ENCODE results near the gene MCF2L. TPM values are rescaled to one million over a fixed set of nuclear protein-coding genes. Genes with fewer than 3 reads are reported as not detected.
"Not testable (repeated sequence)": the region's sequence is repeated elsewhere in the genome, so short reads cannot be mapped to it uniquely, and the experiment has no call there.

MCF2L gene
- total RNA-seq, 2 experiments from 2014 or later: 13.0 to 13.5 TPM

DNA sequence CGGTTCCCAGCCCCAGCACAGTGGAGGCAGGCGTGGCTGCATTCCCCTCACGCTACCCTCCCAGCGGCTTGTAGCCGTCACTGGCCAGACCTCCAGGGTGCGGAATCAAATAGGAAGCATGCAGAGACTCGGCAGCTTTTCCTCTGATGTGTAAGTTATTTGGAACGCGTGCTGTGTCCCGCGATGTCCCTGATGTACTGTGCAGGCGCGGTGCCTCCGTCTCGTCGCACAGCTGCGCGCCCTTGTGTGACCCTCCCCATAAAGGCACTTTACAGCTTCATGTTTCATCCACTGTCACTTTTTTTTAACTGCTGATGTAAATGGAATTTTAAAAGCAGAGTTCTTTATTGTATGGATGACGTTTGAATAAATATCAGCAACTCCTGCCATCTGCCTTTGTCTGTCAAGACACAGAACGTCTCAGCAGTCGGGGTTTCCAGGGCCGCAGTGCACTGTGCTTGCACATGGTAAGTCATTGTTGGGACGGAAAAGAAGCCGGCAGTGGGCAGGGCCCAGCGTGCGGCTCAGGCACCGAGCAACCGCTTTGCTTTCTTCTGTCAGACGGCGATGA, 129.2 kb downstream of the MCF2L start:
- H3K4me3 Mint-ChIP-seq: no peak overlapping the region
- H3K27ac Mint-ChIP-seq: no peak overlapping the region
- CTCF ChIA-PET: interaction anchor here (1.2 kb wide), 1 partner anchor 9 kb away, joined by 3 read pairs; no protein-coding TSS in a partner anchor

DNA sequence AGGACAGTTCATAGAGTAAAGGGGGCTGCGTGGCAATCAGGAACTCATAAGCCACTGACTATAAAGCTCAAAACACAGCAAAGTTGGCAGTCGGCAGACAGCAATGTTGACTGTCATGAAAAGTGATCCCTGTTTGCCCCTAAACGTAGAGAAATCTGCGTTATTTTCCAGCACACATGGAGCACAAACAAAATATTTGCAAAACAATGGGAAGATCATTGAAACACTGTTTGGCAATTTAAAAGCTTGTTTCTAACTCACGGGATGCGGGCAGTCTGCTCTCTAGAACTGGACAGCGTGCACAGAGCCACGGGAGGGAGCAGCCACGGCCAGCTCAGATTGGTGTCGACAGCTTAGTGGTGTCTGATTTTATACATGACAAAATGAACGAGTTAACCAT, 130.1 kb downstream of the MCF2L start:
- intact Hi-C loops (cut with DNase I, micrococcal nuclease): no loop called here
- H3K36me3 ChIP-seq (ENCODE audit: insufficient read depth, low read length): no peaks in the 10 kb centered on the region
- ChIA-PET POLR2A (no interaction called here), CTCF (interaction anchor here (1.2 kb wide), 1 partner anchor 10 kb away, joined by 3 read pairs; no protein-coding TSS in a partner anchor)
- H3K4me3 Mint-ChIP-seq: no peak overlapping the region
- H3K9me3 Mint-ChIP-seq: no peaks in the 10 kb centered on the region
- no peaks in the 10 kb centered on the region for H3K27me3 Mint-ChIP-seq
- no peaks in the 10 kb centered on the region for H3K4me1 Mint-ChIP-seq (ENCODE audit: low read depth)
- H3K9me3 ChIP-seq (ENCODE audit: control insufficient read depth in 1 of 2, insufficient read depth in 1 of 2, low read length in 2 of 2): no peaks in the 10 kb centered on the region
- no peaks in the 10 kb centered on the region for H3K4me1 ChIP-seq (ENCODE audit: insufficient read depth, low read length)
- no peak for ATAC-seq (ENCODE audit: poor library complexity)
- TF ChIP-seq, protein P1, sequence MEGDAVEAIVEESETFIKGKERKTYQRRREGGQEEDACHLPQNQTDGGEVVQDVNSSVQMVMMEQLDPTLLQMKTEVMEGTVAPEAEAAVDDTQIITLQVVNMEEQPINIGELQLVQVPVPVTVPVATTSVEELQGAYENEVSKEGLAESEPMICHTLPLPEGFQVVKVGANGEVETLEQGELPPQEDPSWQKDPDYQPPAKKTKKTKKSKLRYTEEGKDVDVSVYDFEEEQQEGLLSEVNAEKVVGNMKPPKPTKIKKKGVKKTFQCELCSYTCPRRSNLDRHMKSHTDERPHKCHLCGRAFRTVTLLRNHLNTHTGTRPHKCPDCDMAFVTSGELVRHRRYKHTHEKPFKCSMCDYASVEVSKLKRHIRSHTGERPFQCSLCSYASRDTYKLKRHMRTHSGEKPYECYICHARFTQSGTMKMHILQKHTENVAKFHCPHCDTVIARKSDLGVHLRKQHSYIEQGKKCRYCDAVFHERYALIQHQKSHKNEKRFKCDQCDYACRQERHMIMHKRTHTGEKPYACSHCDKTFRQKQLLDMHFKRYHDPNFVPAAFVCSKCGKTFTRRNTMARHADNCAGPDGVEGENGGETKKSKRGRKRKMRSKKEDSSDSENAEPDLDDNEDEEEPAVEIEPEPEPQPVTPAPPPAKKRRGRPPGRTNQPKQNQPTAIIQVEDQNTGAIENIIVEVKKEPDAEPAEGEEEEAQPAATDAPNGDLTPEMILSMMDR (IDR thresholded peaks at IDR 0.05): no peak
- H3K27me3 ChIP-seq (ENCODE audit: control insufficient read depth in 1 of 2, insufficient read depth in 2 of 2, low read length in 2 of 2): no peaks in the 10 kb centered on the region
- H3K27ac Mint-ChIP-seq: no peak overlapping the region
- no peaks in the 10 kb centered on the region for H3K36me3 Mint-ChIP-seq (ENCODE audit: low read depth)
- no peak overlapping the region for H3K27ac ChIP-seq (ENCODE audit: low read depth in 1 of 2, low read length in 2 of 2)
- no peak overlapping the region for H3K4me3 ChIP-seq (ENCODE audit: low read length)
- no peak for DNase-seq

More for the DNA sequence above, 129.2 kb downstream of the MCF2L start:
- no peaks in the 10 kb centered on the region for H3K27me3 Mint-ChIP-seq
- no peaks in the 10 kb centered on the region for H3K36me3 Mint-ChIP-seq (ENCODE audit: low read depth)
- POLR2A ChIA-PET: no interaction called here
- TF ChIP-seq, protein P1 (IDR thresholded peaks at IDR 0.05): no peak
- no peaks in the 10 kb centered on the region for H3K4me1 ChIP-seq (ENCODE audit: insufficient read depth, low read length)
- H3K4me1 Mint-ChIP-seq (ENCODE audit: low read depth): no peaks in the 10 kb centered on the region
- no peak for DNase-seq
- H3K4me3 ChIP-seq (ENCODE audit: low read length): no peak overlapping the region
- no peaks in the 10 kb centered on the region for H3K36me3 ChIP-seq (ENCODE audit: insufficient read depth, low read length)
- no peak for ATAC-seq (ENCODE audit: poor library complexity)
- no peaks in the 10 kb centered on the region for H3K27me3 ChIP-seq (ENCODE audit: control insufficient read depth in 1 of 2, insufficient read depth in 2 of 2, low read length in 2 of 2)
- no peaks in the 10 kb centered on the region for H3K9me3 Mint-ChIP-seq
- intact Hi-C loops (cut with DNase I, micrococcal nuclease): no loop called here
- no peaks in the 10 kb centered on the region for H3K9me3 ChIP-seq (ENCODE audit: control insufficient read depth in 1 of 2, insufficient read depth in 1 of 2, low read length in 2 of 2)
- no peak overlapping the region for H3K27ac ChIP-seq (ENCODE audit: low read depth in 1 of 2, low read length in 2 of 2)

DNA sequence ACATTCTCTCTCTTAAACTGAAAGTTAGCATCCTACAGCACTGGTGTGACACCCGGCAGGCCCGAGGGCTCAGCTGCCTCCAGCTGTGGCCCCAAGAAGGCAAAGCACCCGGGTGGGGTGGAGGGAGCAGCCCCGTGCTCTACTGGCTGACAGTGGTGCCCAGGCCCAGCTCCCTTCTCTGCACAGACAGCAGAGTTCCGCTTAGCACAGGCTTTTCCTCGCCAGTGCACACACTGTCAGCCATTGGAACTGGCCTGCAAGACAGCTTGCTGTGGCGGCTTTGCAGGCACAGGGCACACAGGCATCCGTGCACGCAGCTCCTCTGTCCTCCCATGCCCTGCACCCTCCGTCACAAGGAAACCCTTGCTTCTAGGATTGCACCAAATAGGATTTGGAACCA, 133.3 kb downstream of the MCF2L start:
- H3K27me3 Mint-ChIP-seq; ATAC-seq (ENCODE audit: poor library complexity); H3K27ac ChIP-seq (ENCODE audit: low read depth in 1 of 2, low read length in 2 of 2); H3K4me3 ChIP-seq (ENCODE audit: low read length); DNase-seq; H3K27ac Mint-ChIP-seq; H3K4me1 Mint-ChIP-seq (ENCODE audit: low read depth); H3K4me3 Mint-ChIP-seq; intact Hi-C loops (cut with DNase I, micrococcal nuclease); H3K36me3 ChIP-seq (ENCODE audit: insufficient read depth, low read length); H3K9me3 ChIP-seq (ENCODE audit: control insufficient read depth in 1 of 2, insufficient read depth in 1 of 2, low read length in 2 of 2); H3K9me3 Mint-ChIP-seq; H3K27me3 ChIP-seq (ENCODE audit: control insufficient read depth in 1 of 2, insufficient read depth in 2 of 2, low read length in 2 of 2); CTCF ChIA-PET; H3K36me3 Mint-ChIP-seq (ENCODE audit: low read depth); POLR2A ChIA-PET; H3K4me1 ChIP-seq (ENCODE audit: insufficient read depth, low read length): not testable (repeated sequence)

DNA sequence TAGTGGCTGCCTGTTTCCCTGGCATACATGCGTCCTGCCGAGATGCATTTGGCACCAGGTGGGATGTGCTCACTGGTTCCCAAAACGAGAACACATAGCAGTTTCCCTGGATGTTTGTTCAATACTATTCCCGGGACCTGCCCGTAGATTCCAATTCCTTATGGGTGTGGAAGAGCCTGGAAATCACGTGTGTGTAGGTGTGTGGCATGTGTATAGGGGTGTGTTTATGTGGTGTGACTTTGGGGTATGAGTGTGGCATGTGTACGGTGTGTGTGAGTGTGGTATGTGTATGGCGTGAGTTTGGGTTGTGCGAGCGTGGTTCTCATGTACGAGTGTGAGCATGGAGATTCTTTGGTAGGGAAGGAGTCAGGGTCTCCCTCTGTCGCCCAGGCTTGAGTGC, 133.7 kb downstream of the MCF2L start:
- no peak for DNase-seq
- ChIA-PET POLR2A (no interaction called here), CTCF (no interaction called here)
- H3K36me3 Mint-ChIP-seq (ENCODE audit: low read depth): no peaks in the 10 kb centered on the region
- Histone ChIP-seq H3K9me3 (ENCODE audit: control insufficient read depth in 1 of 2, insufficient read depth in 1 of 2, low read length in 2 of 2) (no peaks in the 10 kb centered on the region), H3K36me3 (ENCODE audit: insufficient read depth, low read length) (no peaks in the 10 kb centered on the region), H3K27ac (ENCODE audit: low read depth in 1 of 2, low read length in 2 of 2) (no peak overlapping the region), H3K27me3 (ENCODE audit: control insufficient read depth in 1 of 2, insufficient read depth in 2 of 2, low read length in 2 of 2) (no peaks in the 10 kb centered on the region), H3K4me1 (ENCODE audit: insufficient read depth, low read length) (no peaks in the 10 kb centered on the region), H3K4me3 (ENCODE audit: low read length) (no peak overlapping the region)
- H3K4me3 Mint-ChIP-seq: no peak overlapping the region
- no peak for ATAC-seq (ENCODE audit: poor library complexity)
- H3K9me3 Mint-ChIP-seq: no peaks in the 10 kb centered on the region
- no peak overlapping the region for H3K27ac Mint-ChIP-seq
- no peaks in the 10 kb centered on the region for H3K4me1 Mint-ChIP-seq (ENCODE audit: low read depth)
- intact Hi-C loops (cut with DNase I, micrococcal nuclease): no loop called here
- H3K27me3 Mint-ChIP-seq: peaks cover 4% of the 10 kb centered on the region
- TF ChIP-seq, protein P1 (IDR thresholded peaks at IDR 0.05): no peak

All from CD4-positive, alpha-beta T cell (primary cell).